B cell (primary cell): ENCODE results near the gene PSD. TPM values are rescaled to one million over a fixed set of nuclear protein-coding genes. Genes with fewer than 3 reads are reported as not detected.

ENCODE experiments used
- ATAC-seq: fragments of 200-7000 bp; cut with Tn5 transposase; one replicate; pipeline ENCODE4 v1.10.0; 2021; ENCODE audit warnings: low read depth, mild to moderate bottlenecking, moderate number of reproducible peaks, moderate library complexity
- CTCF ChIA-PET: fragments of 350-600 bp; sonication (Branson Sonifier 250); formaldehyde crosslinking; loops from one replicate; lab custom pipeline; 2021; ENCODE audit warnings: antibody characterized with exemption, inconsistent platforms; lab: Charles Lee
- POLR2A ChIA-PET: fragments of 350-600 bp; sonication (Branson Sonifier 250); formaldehyde crosslinking; loops from one replicate; lab custom pipeline; 2021; ENCODE audit warnings: antibody characterized with exemption; lab: Charles Lee
- DNase-seq: peaks from one replicate; pipeline ENCODE4 v3.0.0; 2013
- H2AFZ ChIP-seq: 2 replicates; pipeline ENCODE4 v1.6.1; 2012; ENCODE audit warnings: mild to moderate bottlenecking, low read depth, low read length; ENCODE audit not compliant: insufficient read depth, poor library complexity, severe bottlenecking
- H3K27ac ChIP-seq, 2 donors: 1 replicate in 1 of 2; 2 replicates in 1 of 2; pipeline ENCODE4 v1.5.1; 2012 to 2013; ENCODE audit warnings: low read length in 2 of 2, mild to moderate bottlenecking in 2 of 2, moderate library complexity in 1 of 2
- H3K27me3 ChIP-seq, 4 experiments: fragments of 200-600 bp in 1 of 4; sonication (generic) in 1 of 4; replicated peaks in 1 of 4; 1 replicate in 2 of 4; 2 replicates in 2 of 4; pipeline versions ENCODE4 v1.6.1 to v1.7.0; 2013 to 2016; ENCODE audit warnings: low read length in 3 of 4, mild to moderate bottlenecking in 2 of 4, mixed read lengths in 1 of 4, moderate library complexity in 1 of 4; ENCODE audit not compliant: insufficient read depth in 4 of 4, control insufficient read depth in 3 of 4; ENCODE audit errors: control extremely low read depth in 1 of 4
- H3K36me3 ChIP-seq, 2 experiments: replicated peaks in 1 of 2; 1 replicate in 1 of 2; 2 replicates in 1 of 2; pipeline versions ENCODE4 v1.6.1 to v1.7.1; 2013; ENCODE audit warnings: low read length in 1 of 2; ENCODE audit not compliant: insufficient read depth in 2 of 2, control insufficient read depth in 1 of 2; ENCODE audit errors: control extremely low read depth in 1 of 2, extremely low read depth in 1 of 2
- H3K4me1 ChIP-seq, 2 donors: fragments of 200-600 bp in 1 of 2; sonication (generic) in 1 of 2; 1 replicate in 1 of 2; 2 replicates in 1 of 2; pipeline versions ENCODE4 v1.5.1 to v1.6.1; 2013 to 2017; ENCODE audit warnings: low read length in 2 of 2; ENCODE audit not compliant: control insufficient read depth in 2 of 2, insufficient read depth in 2 of 2
- H3K4me2 ChIP-seq: replicated peaks from 2 replicates; pipeline ENCODE3; 2012; ENCODE audit warnings: mild to moderate bottlenecking, low read depth, low read length; ENCODE audit not compliant: poor library complexity, severe bottlenecking
- H3K4me3 ChIP-seq, 5 experiments: fragments of 200-600 bp in 1 of 5; sonication (generic) in 1 of 5; 1 replicate in 3 of 5; 2 replicates in 2 of 5; pipeline versions ENCODE4 v1.5.1 to v1.7.0; 2011 to 2016; ENCODE audit warnings: low read length in 4 of 5, mild to moderate bottlenecking in 4 of 5, low read depth in 2 of 5, control low read depth in 1 of 5, moderate library complexity in 1 of 5; ENCODE audit not compliant: insufficient read depth in 1 of 5; ENCODE audit errors: control extremely low read depth in 1 of 5, extremely low read depth in 1 of 5
- H3K79me2 ChIP-seq: fragments of 200-600 bp; sonication (generic); one replicate; pipeline ENCODE4 v1.6.0; 2016; ENCODE audit warnings: low read length; ENCODE audit not compliant: control insufficient read depth, insufficient read depth
- H3K9ac ChIP-seq: fragments of 200-600 bp; sonication (generic); 2 replicates; pipeline ENCODE4 v1.6.1; 2017; ENCODE audit warnings: mild to moderate bottlenecking, low read length, moderate library complexity
- H3K9me3 ChIP-seq, 3 donors: one replicate each; pipeline versions ENCODE4 v1.6.1 to v1.7.1; 2013; ENCODE audit warnings: low read length in 2 of 3; ENCODE audit not compliant: control insufficient read depth in 2 of 3, insufficient read depth in 1 of 3; ENCODE audit errors: control extremely low read depth in 1 of 3
- H4K20me1 ChIP-seq: 2 replicates; pipeline ENCODE4 v1.6.0; 2012; ENCODE audit warnings: mild to moderate bottlenecking, low read length; ENCODE audit not compliant: insufficient read depth, control insufficient read depth, poor library complexity, severe bottlenecking
- H3K27ac Mint-ChIP-seq: one replicate; pipeline ENCODE4 v1.8.0; 2021; ENCODE audit warnings: mixed read lengths
- H3K27me3 Mint-ChIP-seq: one replicate; pipeline ENCODE4 v1.8.0; 2021; ENCODE audit warnings: mixed read lengths
- H3K4me1 Mint-ChIP-seq: one replicate; pipeline ENCODE4 v1.8.0; 2021; ENCODE audit warnings: mixed read lengths
- H3K4me3 Mint-ChIP-seq: one replicate; pipeline ENCODE4 v1.8.0; 2021; ENCODE audit warnings: mixed read lengths
- H3K9me3 Mint-ChIP-seq: one replicate; pipeline ENCODE4 v1.8.0; 2022; ENCODE audit warnings: mixed read lengths; ENCODE audit not compliant: insufficient read depth
- EZH2 ChIP-seq: IDR thresholded peaks from 2 replicates; pipeline ENCODE4 v1.6.1; 2012; ENCODE audit warnings: borderline replicate concordance, low read depth, mild to moderate bottlenecking, moderate library complexity, low read length; ENCODE audit not compliant: insufficient read depth, poor library complexity, severe bottlenecking
- WGBS: methylation state at CpG from one replicate; pipeline ENCODE4 v1.1.5; 2013; ENCODE audit warnings: missing lambda C conversion rate; ENCODE audit not compliant: insufficient coverage; 5-methylcytosine and 5-hydroxymethylcytosine counted together
- intact Hi-C: fragments of 100-400 bp; cut with micrococcal nuclease; formaldehyde crosslinking; loops from one replicate; pipeline ENCODE4 v1.10.0; 2022
- polyA plus RNA-seq: library from polyadenylated mRNA; depleted of rRNA; stranded (reverse); fragments of >200 nt; gene quantifications from 2 replicates; pipeline ENCODE4 v1.2.3, GENCODE V29; 2012
- total RNA-seq, 2 donors: library from RNA; stranded (reverse); fragments of 120-200 nt in 1 of 2; gene quantifications; 1 replicate in 1 of 2; 2 replicates in 1 of 2; pipeline versions ENCODE4 v1.2.3 to v1.2.4, GENCODE V29; 2013 to 2022
- TF ChIP-seq, protein P1 (sequence below): fragments of 200-600 bp; IDR thresholded peaks from one replicate; pipeline ENCODE4 v1.8.0; 2022; ENCODE audit warnings: antibody characterized with exemption, mild to moderate bottlenecking

PSD gene
- total and polyA plus RNA-seq, 2 donors (not counting 1 experiment from before 2014, with no cell fraction given): 0.52 to 0.81 TPM

DNA sequence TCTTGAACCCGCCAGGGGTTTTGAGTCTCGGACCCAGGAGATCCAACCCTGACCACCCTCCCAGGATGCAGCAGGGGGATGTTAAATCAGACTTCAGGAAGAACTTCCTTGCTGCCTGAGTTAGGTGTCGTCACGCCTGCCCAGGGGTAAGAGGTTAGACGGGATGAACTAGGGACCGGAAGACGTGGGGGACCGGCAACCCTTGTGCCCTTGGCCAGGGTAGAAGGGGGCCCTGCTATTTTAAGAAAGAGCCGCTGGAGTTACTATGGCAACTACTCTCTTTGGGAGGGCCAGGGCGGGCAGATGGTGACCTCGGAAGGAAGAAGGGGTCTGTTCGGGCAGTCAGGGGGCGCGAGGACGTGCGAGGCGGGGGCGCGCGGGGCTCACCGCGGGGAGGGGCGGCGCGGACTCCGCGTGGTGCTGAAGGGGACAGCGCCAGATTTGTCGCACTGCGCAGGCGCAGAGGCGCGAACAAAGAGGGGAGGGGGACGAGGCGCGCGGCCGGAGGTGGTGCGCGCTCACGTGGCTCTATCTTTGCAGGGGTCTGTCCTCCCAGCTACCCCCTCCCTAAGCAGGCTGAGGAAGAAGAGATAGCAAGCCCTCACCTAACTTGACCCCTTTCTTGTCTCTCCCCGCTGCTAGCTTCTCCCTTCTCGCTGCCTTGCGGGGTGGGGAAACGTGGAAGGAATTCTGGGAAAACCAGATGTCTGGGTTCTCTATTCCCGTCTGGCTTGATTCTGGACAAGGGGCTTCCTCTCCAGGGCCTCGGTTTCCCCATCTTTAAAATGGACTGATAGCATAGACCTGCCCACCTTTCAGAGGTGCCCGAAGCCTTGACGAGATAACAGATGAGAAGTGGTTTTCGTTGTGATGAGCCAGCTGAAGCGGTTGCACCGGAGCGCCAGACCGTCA lies 940 bp upstream of the PSD start:
- Histone ChIP-seq H3K36me3 (peaks cover 0 to 10% of the 10 kb centered on the region in 2 experiments), H3K4me1 (peaks cover 32 to 34% of the 10 kb centered on the region in 2 donors), H3K4me3 (peak overlapping the region; percentile 13 to 92 (median 89)), H3K27me3 (peaks cover 0 to 48% (median 29%) of the 10 kb centered on the region in 4 experiments), H3K79me2 (no peaks in the 10 kb centered on the region), H4K20me1 (peaks cover 17% of the 10 kb centered on the region), H3K4me2 (peak overlapping the region; percentile 90), H3K9me3 (peaks cover 0 to 12% (median 0%) of the 10 kb centered on the region in 3 donors), H2AFZ (peak overlapping the region; percentile 94), H3K9ac (peak overlapping the region; percentile 77), H3K27ac (no peak overlapping the region)
- peak overlapping the region; percentile 99 for H3K4me3 Mint-ChIP-seq
- no peaks in the 10 kb centered on the region for H3K9me3 Mint-ChIP-seq
- TF ChIP-seq EZH2: no peak
- TF ChIP-seq, protein P1, sequence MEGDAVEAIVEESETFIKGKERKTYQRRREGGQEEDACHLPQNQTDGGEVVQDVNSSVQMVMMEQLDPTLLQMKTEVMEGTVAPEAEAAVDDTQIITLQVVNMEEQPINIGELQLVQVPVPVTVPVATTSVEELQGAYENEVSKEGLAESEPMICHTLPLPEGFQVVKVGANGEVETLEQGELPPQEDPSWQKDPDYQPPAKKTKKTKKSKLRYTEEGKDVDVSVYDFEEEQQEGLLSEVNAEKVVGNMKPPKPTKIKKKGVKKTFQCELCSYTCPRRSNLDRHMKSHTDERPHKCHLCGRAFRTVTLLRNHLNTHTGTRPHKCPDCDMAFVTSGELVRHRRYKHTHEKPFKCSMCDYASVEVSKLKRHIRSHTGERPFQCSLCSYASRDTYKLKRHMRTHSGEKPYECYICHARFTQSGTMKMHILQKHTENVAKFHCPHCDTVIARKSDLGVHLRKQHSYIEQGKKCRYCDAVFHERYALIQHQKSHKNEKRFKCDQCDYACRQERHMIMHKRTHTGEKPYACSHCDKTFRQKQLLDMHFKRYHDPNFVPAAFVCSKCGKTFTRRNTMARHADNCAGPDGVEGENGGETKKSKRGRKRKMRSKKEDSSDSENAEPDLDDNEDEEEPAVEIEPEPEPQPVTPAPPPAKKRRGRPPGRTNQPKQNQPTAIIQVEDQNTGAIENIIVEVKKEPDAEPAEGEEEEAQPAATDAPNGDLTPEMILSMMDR: no peak
- H3K27me3 Mint-ChIP-seq: peaks cover 26% of the 10 kb centered on the region
- POLR2A ChIA-PET: interaction anchor here (1.3 to 5.2 kb wide), 4 partner anchors 9 to 41 kb away, joined by 4 to 38 read pairs (median 23); partner anchors contain the start of genes CUEDC2 and NFKB2
- no peak for ATAC-seq
- intact Hi-C loops: loop anchor here (1.0 to 5.0 kb wide), 4 partner anchors 20 to 287 kb away; partner anchors contain the start of genes NOLC1 and PPRC1
- DNase-seq: peak; percentile 78
- 1% methylated on average over 43 of the region's 54 CpGs for WGBS
- CTCF ChIA-PET: interaction anchor here (1.2 to 6.1 kb wide), 11 partner anchors 9 to 189 kb away, joined by 3 to 108 read pairs (median 16); partner anchors contain the start of genes C10orf95, CUEDC2 and NFKB2
- H3K27ac Mint-ChIP-seq: peak overlapping the region; percentile 37
- peaks cover 38% of the 10 kb centered on the region for H3K4me1 Mint-ChIP-seq
